Heart left ventricle (tissue), 13 donors: ENCODE data around the gene ST8SIA5.

Experiments
- CTCF ChIP-seq, 12 donors: fragments of 200-600 bp; sonication (generic) in 4 of 12; IDR thresholded peaks; one replicate each; pipeline versions ENCODE4 v1.5.0 to v1.8.0; 2018 to 2022; ENCODE audit warnings: antibody characterized with exemption in 12 of 12, mild to moderate bottlenecking in 5 of 12
- POLR2A ChIP-seq, 2 donors: fragments of 450-650 bp; IDR thresholded peaks; one replicate each; pipeline ENCODE4 v1.6.1; 2017; ENCODE audit warnings: antibody characterized with exemption in 2 of 2, mild to moderate bottlenecking in 2 of 2, moderate library complexity in 2 of 2
- donor health status: ischemic (EF 13 %, LVEDD 7.1; RV severe dilation, severe dysfunction).
- donor health status: DM: no; HTN: yes; CAD: no.
- donor health status: DM: no; HTN: no; CAD: no.
- donor health status: ischemic (EF 25% LVEDD 6.9; RV normal size, moderate dysfunction).
- donor health status: ischemic (EF 25% LVEDD 5.7; RV mildly dilated, moderate dysfunction).
- donor health status: ischemic (EF 35%, LVEDD 5.7; RV mildly dilated, moderate dysfunction).
- donor health status: nonischemic (EF 11% LVEDD 7.7; RV severe dilation, severe dysfunction).
- donor health status: DM: yes; HTN: yes; CAD: no.
- donor health status: PGD.
- donor health status: ischemic (EF 29% LVEDD 5.4; RV normal size, mild dysfunction).
- donor health status: nonischemic (EF 23%, LVEDD 6.1; RV moderate dilation, normal function).

- TF ChIP-seq CTCF (IDR thresholded peaks at IDR 0.05) (no peak), POLR2A (IDR thresholded peaks at IDR 0.05) (no peak)
Measured at GRCh38 chr18:46632401-46633071, 124.3 kb downstream of the ST8SIA5 start.
